Panc1 (cell line): ENCODE results near the gene CHST11.

ENCODE experiments used
- CTCF ChIP-seq: fragments of 450-650 bp; IDR thresholded peaks from 2 replicates; pipeline ENCODE4 v1.5.1; 2017; ENCODE audit warnings: mild to moderate bottlenecking
- POLR2AphosphoS5 ChIP-seq: IDR thresholded peaks from 2 replicates; pipeline ENCODE4 v1.6.1; 2012; ENCODE audit warnings: mild to moderate bottlenecking, low read depth, low read length, moderate library complexity
- REST ChIP-seq, 2 experiments: IDR thresholded peaks; 2 replicates each; pipeline ENCODE4 v1.6.1; 2011 to 2012; ENCODE audit warnings: low read depth in 2 of 2, control low read depth in 1 of 2, low read length in 1 of 2, mild to moderate bottlenecking in 1 of 2, moderate library complexity in 1 of 2; ENCODE audit not compliant: insufficient read depth in 1 of 2
- TCF7L2 ChIP-seq: IDR thresholded peaks from 2 replicates; pipeline ENCODE4 v1.6.1; 2011; ENCODE audit warnings: mild to moderate bottlenecking, low read depth, low read length, inconsistent platforms

DNA sequence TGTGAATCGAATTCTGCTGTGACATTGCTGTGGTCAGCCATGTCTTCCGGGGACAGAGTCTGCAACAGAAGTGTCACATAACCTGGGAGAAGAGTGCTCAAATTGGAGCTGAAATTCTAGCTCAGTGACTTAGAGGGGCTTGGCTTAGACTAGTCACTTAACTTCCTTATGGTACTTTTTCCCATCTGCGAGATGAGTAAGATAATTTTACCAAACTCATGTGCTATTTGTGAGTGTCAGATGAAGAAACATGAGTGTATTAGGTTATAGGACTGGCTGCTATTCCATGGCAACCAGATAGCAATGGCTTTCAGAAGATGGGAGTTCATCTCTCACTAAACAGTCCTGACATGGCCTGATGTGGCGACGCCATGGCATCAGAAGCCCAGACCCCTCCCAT, 104.1 kb downstream of the CHST11 start:
- TF ChIP-seq CTCF (no peak), REST (IDR thresholded peaks at IDR 0.05; ENCODE audit: insufficient read depth in 1 of 2, low read depth in 2 of 2, low read length in 1 of 2) (no peak), TCF7L2 (no peak), POLR2AphosphoS5 (no peak)
